Iris pigment epithelial cell (primary cell): Measurements from ENCODE around the gene TRIOBP.

Experiments
- DNase-seq: peaks from one replicate; pipeline ENCODE4 v3.0.0-alpha.2; 2011; ENCODE audit warnings: low read depth

Gene TRIOBP

GRCh38 chr22:37728620-37729019 lies 31.8 kb downstream of the TRIOBP start:
- DNase-seq: no peak

GRCh38 chr22:37731804-37732471 lies 35.1 kb downstream of the TRIOBP start:
- no peak for DNase-seq

- no peak for DNase-seq
These were observed 36.1 kb downstream of the TRIOBP start for GRCh38 chr22:37732699-37733607.

GRCh38 chr22:37733625-37734401 lies 37.0 kb downstream of the TRIOBP start:
- no peak for DNase-seq

- no peak for DNase-seq
These were observed 37.5 kb downstream of the TRIOBP start for GRCh38 chr22:37734402-37734700.

GRCh38 chr22:37734964-37735451 lies 38.2 kb downstream of the TRIOBP start:
- DNase-seq: no peak

GRCh38 chr22:37739035-37739434 lies 42.2 kb downstream of the TRIOBP start:
- DNase-seq: no peak

- DNase-seq: no peak
These were observed 42.8 kb downstream of the TRIOBP start for GRCh38 chr22:37739611-37740049.

- no peak for DNase-seq
These were observed 43.8 kb downstream of the TRIOBP start for GRCh38 chr22:37740455-37741311.

GRCh38 chr22:37741312-37741795 lies 44.5 kb downstream of the TRIOBP start:
- DNase-seq: peak; percentile 95

- DNase-seq: peak; percentile 91
These were observed 45.7 kb downstream of the TRIOBP start for GRCh38 chr22:37742376-37743171.

- DNase-seq: no peak
These were observed 47.7 kb downstream of the TRIOBP start for GRCh38 chr22:37744589-37744988.

GRCh38 chr22:37745548-37746365 lies 48.9 kb downstream of the TRIOBP start:
- DNase-seq: peak; percentile 88

GRCh38 chr22:37746366-37747079 lies 49.7 kb downstream of the TRIOBP start:
- no peak for DNase-seq

- peak; percentile 28 for DNase-seq
These were observed 50.3 kb downstream of the TRIOBP start for GRCh38 chr22:37747080-37747714.

GRCh38 chr22:37747715-37748100 lies 50.9 kb downstream of the TRIOBP start:
- no peak for DNase-seq

- no peak for DNase-seq
These were observed 51.8 kb downstream of the TRIOBP start for GRCh38 chr22:37748659-37749058.

- DNase-seq: no peak
These were observed 52.4 kb downstream of the TRIOBP start for GRCh38 chr22:37749226-37749625.
